Subcutaneous adipose tissue (tissue), 4 donors: Measurements from ENCODE around the gene SLC5A10. TPM values are rescaled to one million over a fixed set of nuclear protein-coding genes. Genes with fewer than 3 reads are reported as not detected.

Source experiments
- CTCF ChIP-seq: fragments of 450-650 bp; IDR thresholded peaks from one replicate; pipeline ENCODE4 v1.5.1; 2016; ENCODE audit warnings: low read depth, mild to moderate bottlenecking, control low read depth, antibody characterized with exemption, moderate library complexity
- total RNA-seq, 4 donors: library from RNA; depleted of rRNA; stranded (reverse); fragments of >200 nt; gene quantifications; one replicate each; pipeline ENCODE4 v1.1.0, GENCODE V29; 2016

Gene SLC5A10
- total RNA-seq, 4 donors from 2014 or later, result 0.19 TPM; not detected in 3

- TF ChIP-seq CTCF, result no peak
These were observed 50.1 kb downstream of the SLC5A10 start for GRCh38 chr17:19001907-19002590.

DNA sequence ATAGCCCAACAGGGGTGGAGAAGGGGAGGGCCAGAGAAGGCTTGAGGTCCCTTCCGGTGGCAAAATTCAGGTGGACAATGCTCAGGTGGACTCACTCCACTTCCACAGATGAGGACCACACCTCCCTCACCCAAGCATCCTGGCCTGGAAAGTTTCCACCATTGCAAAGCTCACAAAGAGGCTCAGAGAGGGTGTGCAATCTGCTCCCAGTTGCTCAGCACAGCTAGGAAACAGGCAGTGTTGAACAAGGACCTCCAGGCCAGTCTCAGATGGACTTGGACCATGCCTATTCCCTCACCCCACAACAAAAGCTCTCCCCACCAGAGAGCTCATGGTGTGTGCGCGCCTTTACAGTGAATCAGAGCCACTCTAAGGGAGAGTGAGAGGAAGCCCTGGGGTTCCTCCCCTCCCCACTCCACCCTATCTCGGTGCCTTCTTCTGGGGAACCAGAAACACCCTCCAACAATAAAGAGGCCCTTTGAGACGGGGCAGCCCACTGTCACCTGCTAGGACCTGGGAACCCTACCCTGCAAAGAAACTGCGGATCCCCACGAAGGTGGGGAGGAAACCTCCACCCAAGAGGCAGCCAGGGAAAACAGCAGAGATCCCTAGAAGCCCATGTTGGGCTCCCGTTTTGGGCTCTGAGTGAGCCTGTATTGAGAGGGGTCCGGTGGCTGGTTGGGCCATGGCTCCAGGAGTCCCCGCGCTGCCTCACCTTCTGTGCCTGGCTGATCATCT lies 51.0 kb downstream of the SLC5A10 start:
- TF ChIP-seq CTCF, result no peak

GRCh38 chr17:19003543-19004420 lies 51.8 kb downstream of the SLC5A10 start:
- TF ChIP-seq CTCF, result no peak

DNA sequence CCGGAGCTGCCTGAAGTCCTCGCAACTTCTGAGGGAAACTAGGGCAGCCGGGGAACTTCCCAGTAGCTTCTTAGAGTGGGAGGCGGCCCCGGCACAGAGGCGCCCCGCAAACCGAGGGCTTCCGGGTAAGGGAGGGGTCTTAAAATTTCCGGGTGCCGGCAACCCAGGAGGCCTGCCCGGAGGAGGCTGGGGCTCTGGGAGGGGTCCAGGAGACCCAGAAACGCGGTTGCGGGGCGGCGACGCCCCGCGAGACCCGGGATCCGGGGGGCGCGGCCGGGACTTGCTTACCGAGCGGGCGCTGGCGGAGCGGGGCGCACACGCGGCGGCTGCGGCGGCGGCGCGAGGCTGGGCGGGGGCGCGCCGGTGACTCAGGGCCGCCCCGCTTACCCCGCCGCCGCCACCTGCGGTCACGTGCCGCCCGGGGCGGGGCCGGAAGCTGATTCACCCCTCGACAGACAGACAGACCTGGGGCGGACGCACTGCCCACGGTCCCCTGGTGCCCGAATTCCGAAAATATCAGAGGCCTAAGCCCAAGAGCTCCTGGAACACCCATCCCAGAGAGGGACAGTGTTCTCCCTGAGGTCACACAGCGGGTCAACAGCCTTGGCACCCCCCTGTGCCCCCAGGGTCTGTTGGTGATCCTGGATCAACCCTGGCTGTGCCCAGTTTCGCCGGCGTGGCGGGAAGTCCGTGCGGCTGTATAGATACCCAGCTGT lies 52.6 kb downstream of the SLC5A10 start, which contains the start of gene FAM83G:
FAM83G (minus strand) TSS at position 344 of the 716 bp plus-strand sequence. CDS start 723 bp downstream, outside the sequence.
- no peak for TF ChIP-seq CTCF

GRCh38 chr17:19005137-19005773 lies 53.3 kb downstream of the SLC5A10 start:
- TF ChIP-seq CTCF, result no peak

GRCh38 chr17:19005789-19006430 lies 53.9 kb downstream of the SLC5A10 start:
- no peak for TF ChIP-seq CTCF
